Globus pallidus (tissue), 1 donor: ENCODE measurements around the gene MIA2.
"Not testable (repeated sequence)": the region's sequence is repeated elsewhere in the genome, so short reads cannot be mapped to it uniquely, and the experiment has no call there.

Source experiments
- DNase-seq: peaks from one replicate; pipeline ENCODE4 v3.0.0-alpha.2; 2015; ENCODE audit warnings: low spot score

Gene MIA2

DNA sequence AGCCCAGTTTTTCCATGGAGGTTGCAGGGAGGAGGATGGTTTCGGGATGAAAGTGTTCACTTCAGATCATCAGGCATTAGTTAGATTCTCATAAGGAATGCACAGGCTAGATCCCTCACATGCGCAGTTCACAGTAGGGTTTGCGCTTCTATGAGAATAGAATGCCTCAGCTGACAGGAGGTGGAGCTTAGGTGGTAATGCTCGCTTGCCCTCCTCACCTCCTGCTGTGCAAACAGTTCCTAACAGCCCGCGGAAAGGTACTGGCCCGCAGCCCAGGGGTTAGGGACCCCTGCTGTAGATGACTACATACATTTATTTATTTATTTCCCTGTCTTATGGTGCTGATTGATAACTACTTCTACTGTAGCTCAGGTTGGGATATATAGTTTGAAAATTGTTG lies 105.3 kb downstream of the MIA2 start:
- no peak for DNase-seq

DNA sequence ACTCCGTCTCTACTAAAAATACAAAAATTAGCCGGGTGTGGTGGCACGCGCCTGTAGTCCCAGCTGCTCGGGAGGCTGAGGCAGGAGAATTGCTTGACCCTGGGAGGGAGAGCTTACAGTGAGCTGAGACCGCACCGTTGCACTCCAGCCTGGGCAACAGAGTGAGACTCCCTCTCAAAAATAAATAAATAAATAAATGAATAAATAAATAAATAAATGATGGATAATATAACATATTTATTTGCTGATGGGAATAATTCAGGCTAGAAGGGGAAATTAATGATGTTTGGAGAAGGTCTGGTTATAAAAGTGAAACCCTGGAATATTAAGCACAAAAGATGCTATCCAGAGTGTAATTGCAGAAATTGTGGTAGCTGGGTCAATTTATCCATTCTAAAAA lies 107.4 kb downstream of the MIA2 start:
- not testable (repeated sequence) for DNase-seq

DNA sequence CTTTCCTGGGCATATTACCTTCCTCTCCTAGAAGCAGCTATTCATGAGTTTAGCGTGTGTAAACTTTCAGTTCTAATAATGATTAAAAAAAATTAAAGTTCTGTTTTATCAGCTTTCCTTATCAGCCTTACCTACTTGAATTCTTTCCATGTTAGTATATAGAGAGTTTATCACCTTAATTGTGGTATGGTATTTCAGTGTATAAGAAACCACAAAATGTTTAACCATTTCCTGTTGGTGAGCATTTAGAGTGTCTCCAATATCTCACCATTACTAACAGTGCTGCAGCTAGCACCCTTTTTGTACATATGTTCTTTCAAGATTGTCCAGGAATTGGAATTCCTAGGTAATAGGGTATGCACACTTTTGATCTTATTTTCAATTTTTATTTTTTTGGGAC lies 109.1 kb downstream of the MIA2 start:
- no peak for DNase-seq

DNA sequence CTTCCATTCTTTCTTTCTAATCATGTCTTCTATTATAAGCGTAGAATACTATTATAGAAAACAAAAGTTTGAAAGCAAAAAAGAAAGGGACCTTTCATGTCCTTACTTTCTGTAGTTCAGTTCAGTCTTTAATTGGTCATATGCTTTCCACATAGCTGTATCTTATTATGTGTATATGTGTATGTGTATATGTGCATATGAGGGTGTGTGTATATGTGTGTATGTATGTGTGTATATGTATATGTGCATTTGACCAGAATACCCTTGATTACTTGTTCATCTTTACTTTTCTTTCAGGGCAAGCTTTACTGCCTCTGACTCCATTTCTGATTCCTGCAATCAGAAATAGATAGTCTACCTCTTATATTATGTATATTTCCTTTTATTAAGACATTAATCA lies 109.9 kb downstream of the MIA2 start:
- DNase-seq = no peak

DNA sequence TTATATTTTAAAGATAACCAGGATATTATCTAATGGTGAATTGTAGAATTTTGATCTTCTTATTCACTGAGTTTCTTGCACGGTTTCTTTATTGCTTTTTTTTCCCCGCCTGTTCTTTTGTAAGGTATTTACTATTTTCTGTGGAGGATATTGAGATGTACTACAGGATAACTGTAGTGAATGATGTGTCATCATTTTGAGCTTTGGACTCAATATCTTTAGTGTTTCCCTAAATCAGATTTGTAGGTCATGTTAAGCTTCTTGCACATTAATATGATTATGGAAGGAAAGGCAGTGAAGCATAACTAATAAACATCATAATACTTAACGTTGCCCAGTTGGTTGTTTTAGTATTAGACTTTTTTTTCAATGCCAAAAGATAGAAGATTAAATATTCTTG lies 117.2 kb downstream of the MIA2 start:
- DNase-seq = no peak

DNA sequence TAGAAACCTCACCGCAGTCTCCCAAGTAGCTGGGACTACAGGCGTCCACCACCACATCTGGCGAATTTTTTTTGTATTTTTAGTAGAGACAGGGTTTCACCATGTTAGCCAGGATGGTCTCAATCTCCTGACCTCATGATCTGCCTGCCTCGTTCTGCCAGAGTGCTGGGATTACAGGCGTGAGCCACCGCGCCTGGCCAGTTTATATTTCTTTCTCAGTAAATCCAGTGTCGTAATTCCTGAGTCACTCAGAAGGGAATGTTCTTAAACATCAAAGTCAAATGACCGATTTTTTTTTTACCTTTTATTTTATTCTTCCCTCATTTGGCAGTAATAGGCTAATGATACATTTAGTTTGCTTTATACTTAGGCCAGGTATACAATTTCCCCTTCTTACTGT lies 118.0 kb downstream of the MIA2 start:
- DNase-seq = no peak

DNA sequence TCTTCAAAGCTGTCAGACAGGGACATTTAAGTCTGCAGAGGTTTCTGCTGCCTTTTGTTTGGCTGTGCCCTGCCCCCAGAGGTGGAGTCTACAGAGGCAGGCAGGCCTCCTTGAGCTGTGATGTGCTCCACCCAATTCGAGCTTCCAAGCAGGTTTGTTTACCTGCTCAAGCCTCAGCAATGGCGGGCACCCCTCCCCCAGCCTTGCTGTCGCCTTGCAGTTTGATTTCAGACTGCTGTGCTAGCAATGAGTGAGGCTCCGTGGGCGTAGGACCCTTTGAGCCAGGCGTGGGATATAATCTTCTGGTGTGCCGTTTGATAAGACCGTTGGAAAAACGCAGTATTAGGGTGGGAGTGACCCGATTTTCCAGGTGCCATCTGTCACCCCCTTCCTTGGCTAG lies 125.4 kb downstream of the MIA2 start:
- not testable (repeated sequence) for DNase-seq

DNA sequence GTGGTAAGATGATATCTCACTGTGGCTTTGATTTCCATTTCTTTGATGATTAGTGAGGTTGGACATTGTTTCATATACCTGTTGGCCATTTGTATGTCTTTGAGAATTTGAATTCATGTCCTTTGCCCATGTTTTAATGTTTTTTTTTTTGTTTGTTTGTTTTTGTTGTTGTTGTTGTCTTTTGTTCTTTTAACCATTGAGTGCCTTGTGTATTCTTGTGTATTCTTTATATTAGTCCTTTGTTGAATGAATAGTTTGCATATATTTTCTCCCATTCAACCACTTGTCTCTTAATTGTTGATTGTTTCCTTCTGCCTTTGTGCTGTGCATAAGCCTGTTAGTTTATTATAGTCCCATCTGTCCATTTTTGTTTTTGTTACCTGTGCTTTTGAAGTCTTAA lies 126.6 kb downstream of the MIA2 start:
- DNase-seq = no peak

DNA sequence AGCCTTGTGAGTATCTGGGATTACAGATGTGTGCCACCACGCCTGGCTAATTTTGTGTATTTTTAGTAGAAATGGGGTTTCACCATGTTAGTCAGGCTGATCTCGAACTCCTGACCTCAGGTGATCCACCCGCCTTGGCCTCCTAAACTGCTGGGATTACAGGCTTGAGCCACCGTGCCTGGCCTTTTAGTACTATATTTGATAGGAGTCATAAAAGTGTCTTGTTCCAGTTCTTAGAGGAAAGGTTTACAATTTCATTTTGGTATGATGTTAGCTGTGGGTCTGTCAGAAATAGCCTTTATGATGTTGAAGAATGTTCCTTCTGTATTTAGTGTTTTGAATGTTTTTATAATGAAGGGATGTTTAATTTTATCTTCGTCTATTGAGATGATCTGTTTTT lies 127.8 kb downstream of the MIA2 start:
- DNase-seq = not testable (repeated sequence)

DNA sequence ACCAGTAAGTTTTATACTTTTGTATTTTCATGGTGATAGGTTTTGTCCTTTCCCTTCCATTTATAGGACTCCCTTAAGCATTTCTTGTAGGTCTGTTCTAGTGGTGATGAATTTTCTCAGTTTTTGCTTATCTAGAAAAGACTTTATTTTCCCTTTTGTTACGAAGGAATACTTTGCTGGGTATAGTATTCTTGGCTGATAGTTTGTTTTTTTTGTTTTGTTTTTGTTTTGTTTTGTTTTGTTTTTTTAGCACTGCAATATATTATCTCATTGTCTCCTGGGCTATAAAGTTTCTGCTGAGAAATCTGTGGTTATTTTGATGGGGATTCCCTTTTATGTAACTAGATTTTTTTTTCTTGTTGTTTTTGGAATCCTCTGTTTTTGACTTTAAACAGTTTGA lies 130.8 kb downstream of the MIA2 start:
- DNase-seq = no peak

DNA sequence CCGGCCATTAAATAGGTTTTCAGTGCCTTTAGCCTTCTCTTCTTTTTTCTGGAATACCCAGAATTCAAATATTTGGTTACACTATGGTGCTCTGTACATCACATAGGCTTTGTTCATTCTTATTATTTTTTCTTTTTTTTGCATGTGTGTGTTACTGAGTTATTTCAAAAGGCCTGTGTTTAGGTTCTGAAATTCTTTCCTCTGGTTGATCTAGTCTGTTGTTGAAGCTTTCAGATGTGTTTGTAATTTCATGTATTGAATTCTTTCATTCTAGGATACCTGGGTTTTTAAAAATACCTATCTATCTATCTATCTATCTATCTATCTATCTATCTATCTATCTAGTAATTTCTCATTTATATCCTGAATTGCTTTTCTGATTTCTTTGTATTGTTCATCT lies 131.6 kb downstream of the MIA2 start:
- DNase-seq = no peak

DNA sequence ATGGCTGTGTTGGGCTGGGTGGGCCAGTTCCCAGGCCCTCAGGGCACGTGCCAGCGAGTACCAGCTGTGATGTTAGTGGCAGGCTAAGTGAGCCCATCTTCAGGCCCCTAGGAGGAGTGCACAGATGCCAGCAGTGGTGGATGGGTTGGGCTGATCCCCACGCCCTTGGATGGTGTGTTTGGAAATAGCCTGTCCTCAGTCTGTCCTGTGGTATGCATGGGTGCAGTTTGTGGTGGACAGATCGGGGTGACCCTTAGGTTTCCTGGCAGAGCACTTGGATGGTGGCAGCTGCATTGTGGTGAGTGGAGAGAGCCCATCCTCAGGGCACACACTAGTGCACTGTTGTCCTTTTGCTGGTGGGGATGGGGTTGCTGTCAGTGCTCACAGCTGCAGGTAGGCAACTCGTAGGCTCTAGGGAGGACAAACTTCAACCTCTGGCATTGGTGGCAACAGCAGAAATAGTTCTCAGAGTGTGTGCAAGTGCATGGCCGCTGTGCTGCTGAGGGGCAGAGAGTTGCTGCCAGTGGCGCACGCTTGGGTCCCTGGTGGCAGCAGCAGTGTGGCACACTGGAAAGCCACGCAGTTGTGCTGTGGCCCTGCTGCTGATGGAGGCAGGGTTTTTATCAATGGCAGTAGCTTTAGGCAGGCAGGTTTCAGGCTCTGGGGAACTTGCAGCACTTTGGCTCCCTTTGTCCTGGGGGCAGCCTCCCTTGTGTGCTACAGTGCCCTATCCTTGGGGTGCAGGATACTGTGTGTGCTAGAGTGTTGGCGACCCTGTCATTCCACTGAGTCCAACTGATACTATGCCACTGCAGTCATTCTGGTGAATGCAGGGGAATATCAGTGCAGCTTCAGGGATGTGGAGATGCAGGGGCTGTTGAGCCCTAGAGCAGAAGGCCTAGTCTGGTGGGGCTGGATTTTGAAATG lies 133.0 kb downstream of the MIA2 start:
- no peak for DNase-seq

DNA sequence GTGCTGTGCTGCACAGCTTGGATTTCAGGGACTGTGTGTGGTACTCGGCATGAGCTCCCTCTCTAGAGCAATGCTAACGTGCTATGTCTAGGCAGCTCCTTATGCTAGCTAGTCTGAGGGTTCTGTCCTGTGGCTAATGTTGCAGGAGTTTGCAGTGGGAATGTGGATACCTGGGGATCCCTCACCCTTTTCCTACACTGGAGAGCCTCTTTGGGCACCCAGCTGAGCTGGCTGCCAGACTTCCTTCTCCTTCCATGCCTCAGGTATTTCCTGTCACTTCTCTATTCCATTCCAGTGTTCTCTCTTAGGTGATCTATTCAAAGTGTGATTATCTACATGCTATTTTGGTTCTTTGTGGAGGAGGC lies 133.7 kb downstream of the MIA2 start:
- DNase-seq = no peak

DNA sequence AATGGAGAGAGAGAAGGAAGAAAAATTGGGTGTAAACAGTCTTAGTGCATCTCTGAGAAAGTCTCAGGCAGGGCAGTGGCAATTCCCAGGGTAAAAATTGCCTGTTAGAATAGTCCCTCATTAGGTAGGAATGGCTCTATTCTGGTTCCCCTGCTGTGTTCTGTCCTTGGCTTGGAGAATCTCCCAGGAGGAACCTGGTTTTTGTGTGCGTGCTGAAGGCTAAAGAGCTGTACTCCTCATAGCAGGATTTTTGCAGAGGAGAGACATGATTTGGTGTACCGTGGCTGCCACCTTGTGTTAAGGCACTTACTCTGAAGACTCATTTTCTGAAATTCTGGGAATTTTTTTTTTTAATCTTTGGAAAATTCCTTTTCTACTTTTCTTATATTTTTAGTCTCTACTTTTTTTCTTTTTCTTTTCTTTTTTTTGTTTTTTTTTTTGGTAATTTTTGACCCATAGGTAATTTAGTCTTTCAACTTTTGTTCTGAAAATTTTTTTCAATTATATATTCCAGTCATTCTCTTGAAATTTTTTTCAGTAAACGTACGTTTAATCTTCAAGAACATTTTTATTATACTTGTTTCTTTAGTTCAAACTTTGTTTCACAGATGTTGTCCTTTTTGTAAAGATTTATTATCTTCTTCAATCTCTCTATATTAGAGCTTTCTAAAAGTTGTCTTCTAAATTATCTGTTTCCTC lies 134.7 kb downstream of the MIA2 start:
- DNase-seq = peak; percentile 38

DNA sequence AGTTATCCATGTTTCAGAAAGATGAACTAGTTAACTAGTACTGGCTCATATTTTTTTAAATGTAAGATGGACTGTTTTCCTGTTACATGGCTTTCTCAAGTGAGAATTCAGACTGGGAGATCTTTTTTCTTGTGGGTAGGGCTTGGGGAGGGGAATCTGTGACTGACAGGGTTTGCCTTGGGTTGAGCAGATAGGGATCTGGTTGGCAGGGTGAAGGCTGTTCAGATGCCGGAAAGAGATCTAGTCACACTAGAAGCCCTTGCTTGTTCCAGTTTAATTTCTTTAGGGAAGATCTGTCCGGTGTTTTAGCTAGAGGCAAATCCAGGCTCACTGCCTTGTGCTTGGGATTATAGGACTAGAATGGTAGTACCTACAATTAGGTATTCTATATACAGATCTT lies 135.3 kb downstream of the MIA2 start:
- no peak for DNase-seq

DNA sequence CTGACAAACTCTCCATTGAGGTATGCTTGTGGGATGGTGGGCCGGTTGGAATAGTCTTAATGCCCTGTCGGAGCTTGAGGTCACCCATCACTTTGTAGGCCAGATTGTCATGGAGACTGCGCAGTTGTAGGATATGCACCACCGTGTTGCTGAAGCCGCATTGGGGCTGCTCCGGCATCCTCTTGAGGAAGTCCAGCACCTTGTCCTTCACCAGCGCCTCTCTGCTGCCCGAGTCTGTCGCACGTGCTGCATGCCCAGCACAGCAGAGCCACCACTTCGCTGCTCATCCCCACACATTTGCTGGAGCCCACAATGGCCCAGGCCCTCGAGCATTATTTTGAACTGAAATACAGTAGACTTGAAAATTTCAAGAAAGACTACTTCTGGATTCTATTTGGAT lies 136.7 kb downstream of the MIA2 start:
- DNase-seq = no peak

DNA sequence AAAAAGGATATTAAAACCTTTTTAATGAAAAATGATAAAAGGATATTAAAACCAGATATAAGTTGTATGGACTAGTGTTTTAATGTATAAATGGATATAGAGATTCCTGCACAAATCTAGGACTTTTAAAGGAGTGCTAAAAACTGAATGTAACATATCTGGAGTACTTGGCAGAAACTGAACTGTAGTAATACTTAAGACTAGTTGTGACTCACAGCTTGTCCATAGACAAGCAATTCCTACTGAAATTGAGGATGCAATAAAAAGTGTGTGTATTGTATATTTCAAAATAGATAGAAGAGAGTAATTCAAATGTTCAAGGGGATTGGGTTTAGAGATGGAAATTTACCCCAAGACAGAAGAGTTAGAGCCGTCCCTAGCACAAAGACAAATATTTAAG lies 138.9 kb downstream of the MIA2 start:
- no peak for DNase-seq

DNA sequence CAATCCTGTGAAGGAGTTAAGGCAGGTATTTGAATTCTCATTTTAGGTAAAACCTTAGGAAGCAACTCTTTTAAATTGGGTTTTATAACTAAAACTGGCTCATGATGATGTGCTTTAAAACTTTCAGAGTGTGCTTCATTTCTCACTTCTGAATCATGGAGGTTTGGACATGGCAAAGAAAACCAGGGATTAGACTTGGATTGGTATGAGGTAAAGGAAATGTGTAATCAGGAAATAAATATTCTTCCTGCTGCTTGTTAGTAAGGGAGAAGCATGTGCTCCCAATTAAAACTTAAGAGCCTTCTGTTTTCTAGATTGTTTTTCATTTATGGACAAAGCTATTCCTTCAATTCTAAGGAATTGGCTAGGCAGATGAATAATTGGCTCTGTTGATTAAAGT lies 141.1 kb downstream of the MIA2 start:
- no peak for DNase-seq

DNA sequence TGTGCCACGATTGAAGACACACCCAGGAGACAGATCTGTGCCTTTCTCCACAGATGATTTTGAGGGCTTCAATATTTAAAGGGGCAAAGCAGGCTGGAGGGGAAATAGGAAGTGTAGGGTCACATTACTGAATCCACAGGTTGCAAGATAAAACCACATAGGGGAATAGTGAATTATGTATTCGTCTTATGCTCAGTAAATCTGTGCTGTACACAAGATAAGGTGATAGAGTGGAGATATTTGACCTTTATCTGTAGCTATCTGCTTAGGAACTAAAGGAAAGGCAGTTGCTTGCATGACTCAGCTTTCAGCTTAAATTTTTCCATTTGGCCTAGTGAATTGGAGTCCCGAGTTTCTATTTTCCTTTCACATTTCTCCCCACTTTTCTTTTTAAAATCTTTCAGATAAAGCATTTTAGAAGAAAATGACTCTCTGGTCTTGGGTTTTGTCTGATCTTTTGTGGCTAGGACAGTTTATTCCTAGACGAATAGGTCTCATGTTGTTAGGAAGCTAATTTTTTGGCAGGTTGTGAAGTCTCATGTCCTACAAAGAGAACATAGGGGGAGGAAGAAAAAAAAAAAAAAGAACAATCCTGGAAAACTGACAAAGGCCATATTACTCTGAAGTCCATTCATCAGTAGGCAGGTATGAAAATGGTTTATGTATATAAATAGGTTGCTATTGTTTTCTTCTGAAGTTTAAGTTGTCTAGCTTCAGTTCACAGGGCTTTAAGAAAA lies 143.1 kb downstream of the MIA2 start:
- DNase-seq = no peak

DNA sequence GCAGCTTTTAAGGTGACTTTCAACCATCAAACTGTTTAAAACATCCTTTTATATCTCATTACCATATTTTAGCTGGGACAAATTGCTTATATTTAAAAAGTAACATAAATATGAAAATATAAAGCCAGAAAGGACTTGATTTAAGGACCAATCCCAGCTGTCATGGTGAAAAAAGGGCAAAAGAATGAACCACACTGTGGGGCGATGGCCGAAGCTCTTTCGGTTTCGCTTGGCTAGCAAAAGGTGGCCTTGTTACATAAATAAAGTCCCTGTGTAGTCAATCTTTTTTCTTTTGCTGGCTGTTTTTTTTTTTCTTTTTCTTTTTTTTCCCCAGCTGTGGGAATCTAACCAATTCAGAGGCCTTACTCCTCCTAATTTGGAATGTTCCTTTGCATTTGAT lies 147.7 kb downstream of the MIA2 start:
- DNase-seq = peak; percentile 52

DNA sequence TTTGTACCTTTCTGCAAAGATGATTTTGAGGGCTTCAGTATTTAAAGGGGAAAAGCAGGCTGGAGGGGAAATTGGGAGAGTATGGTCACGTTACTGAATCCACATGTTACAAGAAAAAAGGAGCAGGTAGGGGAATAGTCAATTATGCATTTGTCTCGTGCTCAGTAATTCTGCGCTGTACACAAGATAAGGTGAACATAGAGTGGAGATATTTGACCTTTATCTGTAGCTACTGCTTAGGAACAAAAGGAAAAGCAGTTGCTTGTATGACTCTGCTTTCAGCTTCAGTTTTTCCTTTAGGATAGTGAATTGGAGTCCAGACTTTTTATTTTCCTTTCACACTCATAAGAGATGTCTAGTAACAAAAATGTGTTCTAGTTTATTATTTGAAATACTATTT lies 148.7 kb downstream of the MIA2 start:
- no peak for DNase-seq

DNA sequence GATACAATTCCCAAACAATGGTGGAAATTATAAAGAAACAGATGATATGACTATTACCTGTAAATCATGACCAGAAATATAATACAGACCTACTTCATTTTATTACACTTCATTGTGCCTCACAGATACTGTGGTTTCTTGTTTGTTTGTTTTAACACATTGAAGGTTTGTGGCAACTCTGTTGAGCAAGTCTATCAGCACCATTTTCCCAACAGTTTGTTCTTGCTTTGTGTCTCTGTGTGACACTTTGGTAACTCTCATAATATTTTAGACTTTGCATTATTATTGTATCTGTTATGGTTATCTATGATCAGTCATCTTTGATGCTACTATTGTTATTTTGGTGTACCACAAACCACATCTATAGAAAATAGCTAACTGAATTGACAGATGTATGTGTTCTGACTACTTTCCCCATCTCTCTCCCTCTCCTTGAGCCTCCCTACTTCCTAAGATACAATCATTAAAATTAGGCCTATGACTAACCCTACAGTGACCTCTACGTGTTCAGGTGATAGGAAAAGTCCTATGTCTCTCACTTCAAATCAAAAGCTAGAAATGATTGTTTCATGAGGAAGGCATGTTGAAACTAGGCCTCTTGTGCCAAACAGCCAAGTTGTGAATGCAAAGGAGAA lies 149.4 kb downstream of the MIA2 start:
- DNase-seq = no peak
